ENCODE results near the gene HRAS. TPM values are rescaled to one million over a fixed set of nuclear protein-coding genes. Genes with fewer than 3 reads are reported as not detected.
A peak's percentile ranks its signal among the peaks of the same experiment; 100 is the strongest.

HRAS gene
- polyA plus RNA-seq (2011; rRNA removed) = 56.3 and 63.3 TPM in 2 replicates
- polyA plus RNA-seq (2012; cell fraction: cytosol; rRNA removed) = 189 and 255 TPM in 2 replicates
- 141 and 185 TPM in 2 replicates for polyA plus RNA-seq (2012; cell fraction: nucleus; rRNA removed)
- 86.9 to 96.3 TPM (median 88.2 TPM) in 3 replicates for polyA plus RNA-seq (2017; fragmentation: RNase III; extraction: RNeasy Plus Mini Kit Qiagen cat#74134 plus additional on column Dnase treatment)
- polyA minus RNA-seq (2011; rRNA and poly(A)+ RNA removed) = 71.6 and 81.9 TPM in 2 replicates

DNA sequence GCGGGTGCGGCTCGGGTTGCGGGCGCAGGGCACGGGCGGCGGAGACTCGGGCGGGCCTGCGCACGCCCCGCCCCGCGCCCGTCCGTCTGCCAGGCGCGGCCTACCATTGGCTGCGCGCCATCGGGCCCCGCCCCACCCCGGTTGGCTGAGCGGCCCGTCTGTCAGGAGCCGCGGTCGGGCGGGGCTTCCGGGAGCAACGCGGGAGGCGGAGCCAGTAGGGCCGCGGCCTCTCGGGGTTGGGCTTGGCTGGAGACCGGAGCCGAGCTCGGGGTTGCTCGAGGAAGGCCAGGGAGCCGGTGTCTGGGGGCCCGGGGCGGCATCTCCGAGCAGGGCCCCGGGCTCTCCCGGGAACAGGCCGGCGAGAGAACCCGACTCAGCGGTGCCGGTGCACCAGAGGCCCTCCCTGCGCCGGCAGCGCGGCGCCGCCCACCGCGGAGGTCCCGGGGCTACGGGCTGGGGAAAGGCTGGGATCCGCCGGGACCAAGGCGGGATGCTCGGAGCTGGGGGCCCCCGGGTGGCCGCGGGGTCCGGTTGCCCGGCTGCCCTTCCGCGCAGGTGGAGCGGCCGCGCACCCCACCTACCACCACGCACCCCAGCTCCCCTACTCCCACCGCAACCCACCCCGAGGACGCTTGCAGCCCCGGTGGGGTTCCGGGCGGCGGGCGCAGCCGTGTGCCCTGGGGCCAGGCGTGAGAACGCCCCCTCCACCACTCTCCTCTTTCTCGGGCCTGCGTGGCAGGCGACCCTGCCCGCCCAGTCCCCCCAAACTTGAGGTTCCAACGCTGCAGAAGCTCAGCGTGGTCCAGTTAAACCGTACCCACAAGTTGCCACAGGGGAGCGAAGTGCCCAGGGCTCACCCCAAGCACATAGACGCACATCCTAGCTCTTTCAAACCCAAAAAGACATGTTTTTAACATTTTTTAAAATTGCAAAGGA, at the start of gene HRAS:
Gene HRAS, minus strand, starts transcription at position 58 of the 936 bp plus-strand sequence.
- ChIA-PET CTCF (interaction anchor here (0.7 to 5.8 kb wide), 5 partner anchors 9 to 20 kb away, joined by 3 to 40 read pairs (median 5); no protein-coding TSS in a partner anchor), POLR2A (interaction anchor here (0.8 to 1.2 kb wide), 5 partner anchors 9 to 329 kb away, joined by 3 to 4 read pairs (median 4); partner anchors contain the start of genes BET1L, PHRF1 and RIC8A)
- whole genome bisulfite sequencing (ENCODE audit: missing lambda C conversion rate) = 25% methylated on average over 16 of the region's 97 CpGs
- DNase-seq (ENCODE audit: low read depth in 1 of 2, low spot score in 1 of 2) = peak; percentile 95 to 99
- no peak for FAIRE-seq
- H3K4me1 ChIP-seq = peaks cover 12% of the 10 kb centered on the region
- peak; percentile 74 to 94 for ATAC-seq
- TF ChIP-seq, protein P1, sequence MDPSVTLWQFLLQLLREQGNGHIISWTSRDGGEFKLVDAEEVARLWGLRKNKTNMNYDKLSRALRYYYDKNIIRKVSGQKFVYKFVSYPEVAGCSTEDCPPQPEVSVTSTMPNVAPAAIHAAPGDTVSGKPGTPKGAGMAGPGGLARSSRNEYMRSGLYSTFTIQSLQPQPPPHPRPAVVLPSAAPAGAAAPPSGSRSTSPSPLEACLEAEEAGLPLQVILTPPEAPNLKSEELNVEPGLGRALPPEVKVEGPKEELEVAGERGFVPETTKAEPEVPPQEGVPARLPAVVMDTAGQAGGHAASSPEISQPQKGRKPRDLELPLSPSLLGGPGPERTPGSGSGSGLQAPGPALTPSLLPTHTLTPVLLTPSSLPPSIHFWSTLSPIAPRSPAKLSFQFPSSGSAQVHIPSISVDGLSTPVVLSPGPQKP (IDR thresholded peaks at IDR 0.05; ENCODE audit: low read depth, low read length) = no peak
- TF ChIP-seq PHF8 (IDR thresholded peaks at IDR 0.05; ENCODE audit: borderline replicate concordance, low read depth) (peak; percentile 79), CHD2 (IDR thresholded peaks at IDR 0.05; ENCODE audit: low read length, partially characterized antibody) (no peak), FOSB (CRISPR knock-in tag; IDR thresholded peaks at IDR 0.05) (no peak), HOXA7 (CRISPR knock-in tag; IDR thresholded peaks at IDR 0.05) (no peak), POLR2AphosphoS2 (conservative IDR thresholded peaks at IDR 0.05; ENCODE audit: low read length) (no peak), NR3C1 (IDR thresholded peaks at IDR 0.05) (no peak), HOXB5 (CRISPR knock-in tag; IDR thresholded peaks at IDR 0.05) (no peak), POLR2A (IDR thresholded peaks at IDR 0.05; ENCODE audit: low read length) (peak; percentile 79), MYC (IDR thresholded peaks at IDR 0.05; ENCODE audit: borderline replicate concordance, low read length) (no peak), KDM5A (IDR thresholded peaks at IDR 0.05) (no peak), RNF2 (IDR thresholded peaks at IDR 0.05; ENCODE audit: borderline replicate concordance, low read depth) (0 out of 2 replicates have a peak, but pooled peaks have one; percentile 36), EHMT2 (IDR thresholded peaks at IDR 0.05; ENCODE audit: low read depth) (no peak), HEYL (CRISPR knock-in tag; IDR thresholded peaks at IDR 0.05) (no peak), SMC3 (IDR thresholded peaks at IDR 0.05) (no peak), JUN (IDR thresholded peaks at IDR 0.05) (peak in 1 of 2 experiments; percentile 85; a peak in 2 of 5 replicates), ESRRA (IDR thresholded peaks at IDR 0.05; ENCODE audit: borderline replicate concordance, low read length) (no peak), JUNB (IDR thresholded peaks at IDR 0.05) (no peak), MAZ (IDR thresholded peaks at IDR 0.05; ENCODE audit: borderline replicate concordance, low read depth, low read length) (no peak), TFCP2L1 (CRISPR knock-in tag; IDR thresholded peaks at IDR 0.05) (no peak)
- TF ChIP-seq, protein P2, sequence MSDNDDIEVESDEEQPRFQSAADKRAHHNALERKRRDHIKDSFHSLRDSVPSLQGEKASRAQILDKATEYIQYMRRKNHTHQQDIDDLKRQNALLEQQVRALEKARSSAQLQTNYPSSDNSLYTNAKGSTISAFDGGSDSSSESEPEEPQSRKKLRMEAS (IDR thresholded peaks at IDR 0.05) = 0 out of 2 replicates have a peak, but pooled peaks have one; percentile 24
- TF ChIP-seq, protein P3, sequence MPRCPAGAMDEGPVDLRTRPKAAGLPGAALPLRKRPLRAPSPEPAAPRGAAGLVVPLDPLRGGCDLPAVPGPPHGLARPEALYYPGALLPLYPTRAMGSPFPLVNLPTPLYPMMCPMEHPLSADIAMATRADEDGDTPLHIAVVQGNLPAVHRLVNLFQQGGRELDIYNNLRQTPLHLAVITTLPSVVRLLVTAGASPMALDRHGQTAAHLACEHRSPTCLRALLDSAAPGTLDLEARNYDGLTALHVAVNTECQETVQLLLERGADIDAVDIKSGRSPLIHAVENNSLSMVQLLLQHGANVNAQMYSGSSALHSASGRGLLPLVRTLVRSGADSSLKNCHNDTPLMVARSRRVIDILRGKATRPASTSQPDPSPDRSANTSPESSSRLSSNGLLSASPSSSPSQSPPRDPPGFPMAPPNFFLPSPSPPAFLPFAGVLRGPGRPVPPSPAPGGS (IDR thresholded peaks at IDR 0.05) = peak; percentile 86; the same call in 2 of the 3 replicates
- TF ChIP-seq, protein P4, sequence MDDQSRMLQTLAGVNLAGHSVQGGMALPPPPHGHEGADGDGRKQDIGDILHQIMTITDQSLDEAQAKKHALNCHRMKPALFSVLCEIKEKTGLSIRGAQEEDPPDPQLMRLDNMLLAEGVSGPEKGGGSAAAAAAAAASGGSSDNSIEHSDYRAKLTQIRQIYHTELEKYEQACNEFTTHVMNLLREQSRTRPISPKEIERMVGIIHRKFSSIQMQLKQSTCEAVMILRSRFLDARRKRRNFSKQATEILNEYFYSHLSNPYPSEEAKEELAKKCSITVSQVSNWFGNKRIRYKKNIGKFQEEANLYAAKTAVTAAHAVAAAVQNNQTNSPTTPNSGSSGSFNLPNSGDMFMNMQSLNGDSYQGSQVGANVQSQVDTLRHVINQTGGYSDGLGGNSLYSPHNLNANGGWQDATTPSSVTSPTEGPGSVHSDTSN (IDR thresholded peaks at IDR 0.05) = peak; percentile 98
- TF ChIP-seq, protein P5, sequence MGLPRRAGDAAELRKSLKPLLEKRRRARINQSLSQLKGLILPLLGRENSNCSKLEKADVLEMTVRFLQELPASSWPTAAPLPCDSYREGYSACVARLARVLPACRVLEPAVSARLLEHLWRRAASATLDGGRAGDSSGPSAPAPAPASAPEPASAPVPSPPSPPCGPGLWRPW (IDR thresholded peaks at IDR 0.05) = no peak
- no peaks in the 10 kb centered on the region for H3K9me3 ChIP-seq
- peak within 1 kb of the TSS; percentile 89 for H3K4me3 ChIP-seq
- peak within 1 kb of the TSS; percentile 97 for H3K4me2 ChIP-seq
- H3K27ac ChIP-seq = peak within 1 kb of the TSS; percentile 95 to 98

All from A549 (cell line).